ENCODE results near the gene HOXC13.

HOXC13 gene

GRCh38 chr12:53938326-53939140, at the start of gene HOXC13:
HOXC13 (plus strand) TSS chr12:53938831; CDS start chr12:53938907, 76 bp downstream.
- H3K4me3 Mint-ChIP-seq = peak within 1 kb of the TSS; percentile 30
- H3K4me1 Mint-ChIP-seq (ENCODE audit: low read depth) = peaks cover 24% of the 10 kb centered on the region
- H3K36me3 Mint-ChIP-seq = no peaks in the 10 kb centered on the region
- peaks cover 57% of the 10 kb centered on the region for H3K27me3 Mint-ChIP-seq
- no peak within 1 kb of the TSS for H3K27ac Mint-ChIP-seq
- H3K9me3 Mint-ChIP-seq (ENCODE audit: low read depth) = no peaks in the 10 kb centered on the region

GRCh38 chr12:53890081-53890480, 48.5 kb upstream of the HOXC13 start:
- H3K4me1 Mint-ChIP-seq (ENCODE audit: low read depth) = no peaks in the 10 kb centered on the region
- H3K4me3 Mint-ChIP-seq = no peak overlapping the region
- no peak overlapping the region for H3K27ac Mint-ChIP-seq
- peaks cover 34% of the 10 kb centered on the region for H3K27me3 Mint-ChIP-seq
- H3K9me3 Mint-ChIP-seq (ENCODE audit: low read depth) = no peaks in the 10 kb centered on the region
- no peaks in the 10 kb centered on the region for H3K36me3 Mint-ChIP-seq

GRCh38 chr12:53892762-53893395, 45.8 kb upstream of the HOXC13 start:
- H3K4me3 Mint-ChIP-seq = no peak overlapping the region
- H3K27ac Mint-ChIP-seq = no peak overlapping the region
- no peaks in the 10 kb centered on the region for H3K36me3 Mint-ChIP-seq
- H3K9me3 Mint-ChIP-seq (ENCODE audit: low read depth) = no peaks in the 10 kb centered on the region
- H3K4me1 Mint-ChIP-seq (ENCODE audit: low read depth) = no peaks in the 10 kb centered on the region
- peaks cover 42% of the 10 kb centered on the region for H3K27me3 Mint-ChIP-seq

- Mint-ChIP-seq H3K36me3 (no peaks in the 10 kb centered on the region), H3K27me3 (peaks cover 37% of the 10 kb centered on the region), H3K9me3 (ENCODE audit: low read depth) (no peaks in the 10 kb centered on the region), H3K4me1 (ENCODE audit: low read depth) (no peaks in the 10 kb centered on the region), H3K4me3 (no peak overlapping the region), H3K27ac (no peak overlapping the region)
These were observed 39.4 kb upstream of the HOXC13 start for GRCh38 chr12:53899230-53899629.

- Mint-ChIP-seq H3K4me1 (ENCODE audit: low read depth) (no peaks in the 10 kb centered on the region), H3K27me3 (peaks cover 18% of the 10 kb centered on the region), H3K4me3 (no peak overlapping the region), H3K9me3 (ENCODE audit: low read depth) (no peaks in the 10 kb centered on the region), H3K27ac (no peak overlapping the region), H3K36me3 (no peaks in the 10 kb centered on the region)
These were observed 31.5 kb upstream of the HOXC13 start for GRCh38 chr12:53907103-53907502.

- no peak overlapping the region for H3K4me3 Mint-ChIP-seq
- H3K36me3 Mint-ChIP-seq = no peaks in the 10 kb centered on the region
- H3K9me3 Mint-ChIP-seq (ENCODE audit: low read depth) = no peaks in the 10 kb centered on the region
- no peak overlapping the region for H3K27ac Mint-ChIP-seq
- H3K4me1 Mint-ChIP-seq (ENCODE audit: low read depth) = no peaks in the 10 kb centered on the region
- H3K27me3 Mint-ChIP-seq = peaks cover 42% of the 10 kb centered on the region
These were observed 21.6 kb upstream of the HOXC13 start for GRCh38 chr12:53916788-53917655.

- Mint-ChIP-seq H3K27me3 (peaks cover 64% of the 10 kb centered on the region), H3K27ac (no peak overlapping the region), H3K9me3 (ENCODE audit: low read depth) (peaks cover 4% of the 10 kb centered on the region), H3K4me3 (no peak overlapping the region), H3K4me1 (ENCODE audit: low read depth) (no peaks in the 10 kb centered on the region), H3K36me3 (no peaks in the 10 kb centered on the region)
These were observed 13.9 kb upstream of the HOXC13 start for GRCh38 chr12:53924521-53925405.

- H3K27ac Mint-ChIP-seq = no peak overlapping the region
- H3K27me3 Mint-ChIP-seq = peaks cover 67% of the 10 kb centered on the region
- peaks cover 3% of the 10 kb centered on the region for H3K36me3 Mint-ChIP-seq
- no peaks in the 10 kb centered on the region for H3K4me1 Mint-ChIP-seq (ENCODE audit: low read depth)
- H3K4me3 Mint-ChIP-seq = no peak overlapping the region
- H3K9me3 Mint-ChIP-seq (ENCODE audit: low read depth) = peaks cover 9% of the 10 kb centered on the region
These were observed 11.2 kb upstream of the HOXC13 start for GRCh38 chr12:53927220-53928029.

- no peaks in the 10 kb centered on the region for H3K4me1 Mint-ChIP-seq (ENCODE audit: low read depth)
- H3K9me3 Mint-ChIP-seq (ENCODE audit: low read depth) = peaks cover 9% of the 10 kb centered on the region
- H3K27ac Mint-ChIP-seq = no peak overlapping the region
- H3K4me3 Mint-ChIP-seq = no peak overlapping the region
- peaks cover 68% of the 10 kb centered on the region for H3K27me3 Mint-ChIP-seq
- peaks cover 3% of the 10 kb centered on the region for H3K36me3 Mint-ChIP-seq
These were observed 10.4 kb upstream of the HOXC13 start for GRCh38 chr12:53928054-53928835.

- H3K27ac Mint-ChIP-seq = no peak overlapping the region
These were observed 9.1 kb upstream of the HOXC13 start for GRCh38 chr12:53929527-53929926.

GRCh38 chr12:53930591-53931255, 7.9 kb upstream of the HOXC13 start:
- H3K36me3 Mint-ChIP-seq = peaks cover 3% of the 10 kb centered on the region
- peaks cover 9% of the 10 kb centered on the region for H3K9me3 Mint-ChIP-seq (ENCODE audit: low read depth)
- peaks cover 72% of the 10 kb centered on the region for H3K27me3 Mint-ChIP-seq
- H3K4me3 Mint-ChIP-seq = no peak overlapping the region
- no peak overlapping the region for H3K27ac Mint-ChIP-seq
- peaks cover 9% of the 10 kb centered on the region for H3K4me1 Mint-ChIP-seq (ENCODE audit: low read depth)

More at GRCh38 chr12:53929527-53929926, 9.1 kb upstream of the HOXC13 start:
- H3K36me3 Mint-ChIP-seq = peaks cover 3% of the 10 kb centered on the region
- peaks cover 9% of the 10 kb centered on the region for H3K9me3 Mint-ChIP-seq (ENCODE audit: low read depth)
- H3K27me3 Mint-ChIP-seq = peaks cover 69% of the 10 kb centered on the region
- no peaks in the 10 kb centered on the region for H3K4me1 Mint-ChIP-seq (ENCODE audit: low read depth)
- no peak overlapping the region for H3K4me3 Mint-ChIP-seq

- H3K4me3 Mint-ChIP-seq = no peak overlapping the region
- H3K4me1 Mint-ChIP-seq (ENCODE audit: low read depth) = peaks cover 17% of the 10 kb centered on the region
- H3K27me3 Mint-ChIP-seq = peaks cover 69% of the 10 kb centered on the region
- H3K36me3 Mint-ChIP-seq = peaks cover 3% of the 10 kb centered on the region
- peaks cover 9% of the 10 kb centered on the region for H3K9me3 Mint-ChIP-seq (ENCODE audit: low read depth)
- no peak overlapping the region for H3K27ac Mint-ChIP-seq
These were observed 6.6 kb upstream of the HOXC13 start for GRCh38 chr12:53931844-53932581.
